ENCODE results near the gene SYCE1. TPM values are rescaled to one million over a fixed set of nuclear protein-coding genes. Genes with fewer than 3 reads are reported as not detected.

SYCE1 gene
- total RNA-seq, 1 donor from 2014 or later, result 0.26 TPM

- H3K9me3 Mint-ChIP-seq (ENCODE audit: unreplicated experiment), result no peaks in the 10 kb centered on the region
- DNase-seq (ENCODE audit: low spot score), result no peak
- peaks cover 3% of the 10 kb centered on the region for H3K27me3 Mint-ChIP-seq (ENCODE audit: unreplicated experiment)
- no peaks in the 10 kb centered on the region for H3K4me1 Mint-ChIP-seq (ENCODE audit: unreplicated experiment)
- no peak for TF ChIP-seq CTCF (IDR thresholded peaks at IDR 0.05; ENCODE audit: unreplicated experiment)
- no peak overlapping the region for H3K4me3 Mint-ChIP-seq (ENCODE audit: unreplicated experiment)
- H3K27ac Mint-ChIP-seq (ENCODE audit: unreplicated experiment), result no peak overlapping the region
- peaks cover 2% of the 10 kb centered on the region for H3K36me3 Mint-ChIP-seq (ENCODE audit: low read depth, unreplicated experiment)
Measured at GRCh38 chr10:133537546-133538545, 27.5 kb downstream of the SYCE1 start.

DNA sequence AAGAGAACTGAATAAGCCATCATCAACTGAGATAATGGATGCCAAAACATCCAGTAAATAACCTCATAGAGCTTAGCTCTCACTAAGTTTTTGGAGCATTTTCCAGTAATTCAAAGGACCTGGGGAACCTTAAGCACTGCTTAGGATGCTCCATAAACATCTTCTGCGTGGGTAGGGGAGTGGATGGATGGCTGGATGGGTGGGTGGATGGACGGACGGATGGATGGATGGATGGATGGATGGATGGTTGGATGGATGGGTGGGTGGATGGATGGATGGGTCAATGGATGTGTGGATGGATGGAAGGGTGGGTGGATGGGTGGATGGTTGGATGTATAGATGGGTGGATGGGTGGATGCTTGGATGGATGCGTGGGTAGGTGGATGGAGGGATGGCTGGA, 29.2 kb downstream of the SYCE1 start:
- Mint-ChIP-seq H3K9me3 (ENCODE audit: unreplicated experiment) (no peaks in the 10 kb centered on the region), H3K36me3 (ENCODE audit: low read depth, unreplicated experiment) (peaks cover 2% of the 10 kb centered on the region), H3K27ac (ENCODE audit: unreplicated experiment) (no peak overlapping the region), H3K4me3 (ENCODE audit: unreplicated experiment) (no peak overlapping the region), H3K4me1 (ENCODE audit: unreplicated experiment) (no peaks in the 10 kb centered on the region), H3K27me3 (ENCODE audit: unreplicated experiment) (peaks cover 5% of the 10 kb centered on the region)
- no peak for TF ChIP-seq CTCF (IDR thresholded peaks at IDR 0.05; ENCODE audit: unreplicated experiment)
- no peak for DNase-seq (ENCODE audit: low spot score)

DNA sequence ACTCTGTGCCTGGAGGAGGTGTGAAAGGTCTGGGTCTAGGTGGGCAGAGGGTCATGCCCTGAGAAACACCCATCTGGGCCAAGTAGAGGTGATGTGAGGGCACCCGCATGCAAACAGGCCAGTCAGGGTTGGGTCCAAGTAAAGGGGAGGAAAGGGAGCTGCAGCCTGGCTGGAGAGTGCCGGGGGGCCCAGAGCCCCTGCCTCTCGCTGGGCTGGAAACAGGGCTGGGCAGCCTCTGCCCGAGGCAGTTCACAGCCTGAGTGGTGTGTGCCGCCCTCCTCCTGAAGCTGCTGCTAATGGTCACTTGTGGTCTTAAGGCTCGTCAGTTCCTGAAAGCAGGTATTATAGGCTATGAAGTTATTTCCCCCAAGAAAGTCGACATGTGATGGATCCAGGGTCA, 31.0 kb downstream of the SYCE1 start:
- H3K36me3 Mint-ChIP-seq (ENCODE audit: low read depth, unreplicated experiment), result peaks cover 2% of the 10 kb centered on the region
- H3K4me3 Mint-ChIP-seq (ENCODE audit: unreplicated experiment), result no peak overlapping the region
- peaks cover 16% of the 10 kb centered on the region for H3K27me3 Mint-ChIP-seq (ENCODE audit: unreplicated experiment)
- no peak for TF ChIP-seq CTCF (IDR thresholded peaks at IDR 0.05; ENCODE audit: unreplicated experiment)
- DNase-seq (ENCODE audit: low spot score), result no peak
- no peak overlapping the region for H3K27ac Mint-ChIP-seq (ENCODE audit: unreplicated experiment)
- no peaks in the 10 kb centered on the region for H3K9me3 Mint-ChIP-seq (ENCODE audit: unreplicated experiment)
- peaks cover 14% of the 10 kb centered on the region for H3K4me1 Mint-ChIP-seq (ENCODE audit: unreplicated experiment)

DNA sequence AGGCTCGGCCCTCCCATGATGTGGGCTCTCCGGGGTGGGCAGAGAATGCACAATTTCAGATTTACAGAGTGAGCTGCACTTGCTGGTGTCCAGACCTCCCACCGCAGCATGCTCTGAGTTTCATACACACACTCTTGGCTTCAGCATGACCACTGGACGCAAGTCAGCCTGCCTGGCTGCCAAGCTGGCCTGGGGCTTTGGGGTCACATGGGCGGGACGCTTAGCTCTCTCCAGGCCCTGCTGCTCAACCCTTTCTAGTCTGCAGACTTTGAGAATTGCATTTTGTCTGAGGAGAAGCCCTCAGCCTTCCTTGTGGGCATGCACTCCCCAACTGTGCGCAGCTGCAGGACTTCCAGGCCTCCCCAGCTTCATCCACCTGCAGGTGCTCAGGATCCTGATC, 32.5 kb downstream of the SYCE1 start:
- H3K9me3 Mint-ChIP-seq (ENCODE audit: unreplicated experiment), result no peaks in the 10 kb centered on the region
- peaks cover 18% of the 10 kb centered on the region for H3K27me3 Mint-ChIP-seq (ENCODE audit: unreplicated experiment)
- no peak overlapping the region for H3K27ac Mint-ChIP-seq (ENCODE audit: unreplicated experiment)
- peaks cover 18% of the 10 kb centered on the region for H3K4me1 Mint-ChIP-seq (ENCODE audit: unreplicated experiment)
- DNase-seq (ENCODE audit: low spot score), result no peak
- H3K4me3 Mint-ChIP-seq (ENCODE audit: unreplicated experiment), result no peak overlapping the region
- peaks cover 2% of the 10 kb centered on the region for H3K36me3 Mint-ChIP-seq (ENCODE audit: low read depth, unreplicated experiment)
- no peak for TF ChIP-seq CTCF (IDR thresholded peaks at IDR 0.05; ENCODE audit: unreplicated experiment)

DNA sequence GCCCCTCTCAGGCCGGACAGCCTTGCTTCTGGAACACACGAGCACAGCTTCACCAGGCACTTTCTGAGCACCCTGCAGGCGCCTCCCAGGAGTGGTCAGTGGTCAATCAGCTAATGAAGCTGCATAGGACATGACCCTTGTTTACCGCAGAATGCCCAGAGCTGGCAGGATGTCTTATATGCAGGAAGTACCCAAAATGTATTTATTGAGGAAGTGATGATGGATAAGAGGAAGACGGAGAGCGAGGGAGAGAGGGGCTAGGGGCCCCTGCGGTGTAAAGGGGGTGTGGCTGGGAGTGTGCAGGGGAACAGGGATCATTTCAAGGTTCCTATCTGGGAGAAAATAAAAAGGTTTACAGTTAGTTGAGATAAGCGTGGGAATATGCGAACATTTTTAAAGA, 34.9 kb downstream of the SYCE1 start:
- H3K27me3 Mint-ChIP-seq (ENCODE audit: unreplicated experiment), result peaks cover 26% of the 10 kb centered on the region
- H3K27ac Mint-ChIP-seq (ENCODE audit: unreplicated experiment), result peak overlapping the region; percentile 37
- H3K36me3 Mint-ChIP-seq (ENCODE audit: low read depth, unreplicated experiment), result no peaks in the 10 kb centered on the region
- H3K9me3 Mint-ChIP-seq (ENCODE audit: unreplicated experiment), result no peaks in the 10 kb centered on the region
- peaks cover 18% of the 10 kb centered on the region for H3K4me1 Mint-ChIP-seq (ENCODE audit: unreplicated experiment)
- no peak for TF ChIP-seq CTCF (IDR thresholded peaks at IDR 0.05; ENCODE audit: unreplicated experiment)
- H3K4me3 Mint-ChIP-seq (ENCODE audit: unreplicated experiment), result no peak overlapping the region
- DNase-seq (ENCODE audit: low spot score), result no peak

Measured in endothelial cell (in vitro differentiated cells).